Inflammatory macrophage treated with lipopolysaccharide for 1 hour (primary cell): ENCODE data around the gene MAPK12.
A peak's percentile ranks its signal among the peaks of the same experiment; 100 is the strongest.

Source experiments
- DNase-seq, 2 donors: peaks; one replicate each; pipeline ENCODE4 v3.0.0-alpha.2; 2020 to 2022

MAPK12 gene

GRCh38 chr22:50264946-50265669 is 3.6 kb upstream of the MAPK12 start:
- no peak for DNase-seq

- DNase-seq, result no peak
These were observed 2.7 kb upstream of the MAPK12 start for GRCh38 chr22:50264104-50264745.

GRCh38 chr22:50262973-50263617 is 1.6 kb upstream of the MAPK12 start:
- no peak for DNase-seq

- DNase-seq, result no peak
These were observed 1.0 kb upstream of the MAPK12 start for GRCh38 chr22:50262460-50262911.

GRCh38 chr22:50260801-50261614 is 475 bp downstream of the MAPK12 start:
- peak in 1 of 2 donors; percentile 20 for DNase-seq

GRCh38 chr22:50260434-50260800 is 1.1 kb downstream of the MAPK12 start:
- no peak for DNase-seq

GRCh38 chr22:50259302-50259701 is 2.2 kb downstream of the MAPK12 start:
- no peak for DNase-seq

GRCh38 chr22:50258361-50259292 is 2.9 kb downstream of the MAPK12 start:
- DNase-seq, result no peak

- no peak for DNase-seq
These were observed 3.8 kb downstream of the MAPK12 start for GRCh38 chr22:50257451-50258360.

GRCh38 chr22:50257041-50257440 is 4.4 kb downstream of the MAPK12 start:
- DNase-seq, result no peak

- DNase-seq, result no peak
These were observed 5.1 kb downstream of the MAPK12 start for GRCh38 chr22:50256258-50256862.

GRCh38 chr22:50255607-50256006 is 5.9 kb downstream of the MAPK12 start:
- DNase-seq, result no peak

- DNase-seq, result no peak
These were observed 6.4 kb downstream of the MAPK12 start for GRCh38 chr22:50255099-50255498.

- no peak for DNase-seq
These were observed 7.5 kb downstream of the MAPK12 start for GRCh38 chr22:50253941-50254340.

- peak; percentile 56 to 71 for DNase-seq
These were observed 8.2 kb downstream of the MAPK12 start for GRCh38 chr22:50253046-50253915.

- DNase-seq, result peak; percentile 51 to 64
These were observed 9.1 kb downstream of the MAPK12 start for GRCh38 chr22:50252082-50253045.

GRCh38 chr22:50251477-50252081 is 9.9 kb downstream of the MAPK12 start:
- DNase-seq, result no peak
